COLO829 (cell line): ENCODE data around the gene ZNF620.
A peak's percentile ranks its signal among the peaks of the same experiment; 100 is the strongest.
"Not testable (repeated sequence)": the region's sequence is repeated elsewhere in the genome, so short reads cannot be mapped to it uniquely, and the experiment has no call there.

ENCODE experiments used
- DNase-seq: peaks from one replicate; pipeline ENCODE4 v3.0.0; 2012; ENCODE audit warnings: low spot score

ZNF620 gene

DNA sequence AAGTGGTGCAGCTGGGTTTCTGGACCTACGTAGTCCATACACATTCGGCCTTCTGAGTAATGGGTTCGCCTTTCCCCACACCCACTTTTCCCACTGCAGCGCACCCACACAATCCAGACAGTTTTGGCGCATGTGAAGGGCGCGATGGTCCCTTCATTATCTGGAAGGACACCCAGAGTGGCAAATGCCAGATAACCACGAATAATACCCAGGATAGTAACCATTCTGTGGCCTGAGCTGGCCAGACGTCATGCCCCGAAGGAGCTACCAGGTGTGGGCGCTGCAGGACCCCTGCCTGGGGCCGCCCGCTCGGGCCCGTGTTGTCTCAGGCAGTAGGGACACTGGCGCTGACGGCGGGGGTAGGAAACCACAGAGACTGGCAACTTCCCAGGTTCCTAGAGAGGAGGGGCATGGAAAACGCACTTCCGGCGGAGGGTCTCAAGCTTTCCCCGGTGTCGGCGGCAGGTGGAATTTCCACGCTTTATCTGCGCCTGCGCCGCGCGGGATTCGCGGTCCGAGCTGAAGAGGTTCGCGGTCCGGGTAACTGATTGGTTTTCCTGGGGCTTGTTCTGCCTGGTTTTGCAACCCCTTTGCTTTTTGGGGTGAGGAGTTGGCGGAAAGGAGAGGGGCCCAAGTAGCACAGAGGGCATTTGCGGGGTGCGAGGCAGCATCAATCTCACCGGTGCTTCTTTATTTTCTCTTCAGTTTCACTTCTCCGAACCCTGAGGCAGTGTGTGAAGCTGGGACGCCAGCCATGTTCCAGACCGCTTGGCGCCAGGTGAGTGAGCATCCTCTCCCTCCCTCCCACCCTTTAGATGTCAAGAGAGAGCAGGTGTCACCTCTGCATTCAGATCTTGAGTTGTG lies at the start of gene ZNF620:
TSS of gene ZNF620 (plus strand) at position 441 of the 864 bp plus-strand sequence. CDS start at position 755, 314 bp downstream.
- no peak for DNase-seq

- no peak for DNase-seq
Measured at GRCh38 chr3:40456279-40456939, 49.4 kb upstream of the ZNF620 start.

DNA sequence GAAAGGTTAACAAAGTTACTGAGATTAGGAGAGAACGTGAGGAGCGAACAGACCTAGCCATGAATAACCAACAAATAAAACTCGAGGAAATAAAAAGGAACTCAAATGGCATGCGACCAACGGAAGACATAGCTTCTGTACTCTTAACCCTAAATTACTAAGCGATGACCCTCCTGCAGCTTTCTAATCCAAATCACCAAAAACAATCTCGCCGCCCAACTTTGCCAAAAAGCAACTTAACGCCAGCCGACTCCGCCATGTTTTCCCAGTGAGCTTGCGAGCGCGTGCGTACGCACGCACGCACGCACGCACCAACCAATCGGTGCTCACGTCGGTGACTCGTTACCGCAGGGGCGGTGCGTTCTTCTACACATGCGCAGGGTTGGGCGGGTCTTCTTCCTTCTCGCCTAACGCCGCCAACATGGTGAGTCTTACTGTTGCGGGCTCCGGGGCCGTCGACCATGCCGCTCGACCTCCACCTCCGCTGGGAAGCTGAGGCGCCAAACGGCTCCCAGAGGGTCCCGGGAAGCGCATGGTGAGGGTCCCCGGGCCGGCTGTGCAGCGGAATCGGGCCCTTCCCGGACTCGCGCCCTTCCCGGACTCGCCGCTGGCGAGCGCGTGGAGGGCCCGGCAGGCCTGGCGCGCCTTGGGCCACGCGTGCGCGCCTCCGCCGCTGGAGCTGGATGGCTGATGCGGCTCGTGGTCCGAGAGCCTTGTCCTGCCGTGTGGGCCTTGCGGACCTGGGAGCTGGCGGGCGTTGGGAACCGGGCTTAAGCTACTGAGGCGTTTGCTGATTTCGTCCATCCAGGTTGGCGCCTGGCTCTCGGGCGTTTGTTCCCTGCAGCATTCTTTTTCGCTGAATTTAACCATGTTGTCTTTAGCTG lies 48.7 kb upstream of the ZNF620 start, which contains the start of gene RPL14:
TSS of gene RPL14 (plus strand) at position 400 of the 884 bp plus-strand sequence. CDS start at position 533, 133 bp downstream.
- peak; percentile 97 for DNase-seq

DNA sequence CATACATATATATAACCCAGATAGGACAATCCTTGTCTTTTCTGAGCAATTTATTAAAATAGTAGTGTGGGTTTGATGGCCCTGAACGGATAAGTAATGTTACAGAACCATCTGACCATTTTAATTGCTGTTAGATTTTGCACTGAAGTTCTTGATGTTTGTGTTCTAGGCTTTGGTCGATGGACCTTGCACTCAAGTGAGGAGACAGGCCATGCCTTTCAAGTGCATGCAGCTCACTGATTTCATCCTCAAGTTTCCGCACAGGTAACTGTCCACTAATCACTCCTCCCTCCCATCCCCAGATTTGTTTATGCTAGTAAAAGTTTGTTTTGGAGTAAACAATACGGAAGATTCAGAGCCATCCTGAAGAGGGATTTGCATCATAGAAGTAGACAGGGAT lies 47.4 kb upstream of the ZNF620 start:
- no peak for DNase-seq

GRCh38 chr3:40460481-40460880 lies 45.4 kb upstream of the ZNF620 start:
- DNase-seq, result not testable (repeated sequence)

GRCh38 chr3:40461161-40461560 lies 44.7 kb upstream of the ZNF620 start:
- DNase-seq, result no peak

- DNase-seq, result not testable (repeated sequence)
Measured at GRCh38 chr3:40462838-40463237, 43.0 kb upstream of the ZNF620 start.

GRCh38 chr3:40463579-40463978 lies 42.3 kb upstream of the ZNF620 start:
- DNase-seq, result no peak

DNA sequence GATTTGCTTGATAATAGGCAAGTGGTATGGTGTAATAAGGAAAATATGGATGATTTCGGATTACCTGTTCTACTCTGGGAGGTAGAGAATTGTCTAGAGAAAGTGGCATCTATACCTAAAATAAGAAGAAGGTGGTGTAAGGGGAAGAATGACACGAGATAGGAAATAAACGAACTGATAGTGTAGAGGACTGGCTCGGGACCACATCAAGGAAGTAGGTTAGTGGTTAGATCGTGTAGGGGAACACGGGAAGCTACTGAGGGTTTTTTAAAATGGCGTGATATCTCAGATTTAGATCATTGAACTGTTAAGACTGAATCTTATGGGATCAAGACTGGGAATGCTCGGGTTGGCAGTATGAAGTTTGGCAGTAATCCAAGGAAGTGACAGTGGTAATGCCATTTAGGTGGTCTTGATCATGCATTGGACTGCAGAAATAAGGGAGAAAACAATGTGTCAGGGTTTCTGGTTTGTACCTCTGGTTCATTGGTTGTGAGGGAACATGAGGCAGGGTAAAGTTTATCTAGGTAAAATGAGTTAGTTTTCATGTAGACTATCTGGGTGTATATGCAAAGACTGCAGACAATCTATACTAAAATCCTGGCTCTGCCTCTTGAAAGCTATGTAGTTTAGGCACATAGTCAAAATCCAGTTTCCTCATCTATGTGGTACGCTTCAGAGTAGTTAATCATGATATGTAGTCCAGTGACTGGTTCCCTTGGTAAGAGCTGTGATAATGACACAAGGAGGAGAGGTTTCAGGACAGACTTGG lies 41.3 kb upstream of the ZNF620 start:
- DNase-seq, result no peak

DNA sequence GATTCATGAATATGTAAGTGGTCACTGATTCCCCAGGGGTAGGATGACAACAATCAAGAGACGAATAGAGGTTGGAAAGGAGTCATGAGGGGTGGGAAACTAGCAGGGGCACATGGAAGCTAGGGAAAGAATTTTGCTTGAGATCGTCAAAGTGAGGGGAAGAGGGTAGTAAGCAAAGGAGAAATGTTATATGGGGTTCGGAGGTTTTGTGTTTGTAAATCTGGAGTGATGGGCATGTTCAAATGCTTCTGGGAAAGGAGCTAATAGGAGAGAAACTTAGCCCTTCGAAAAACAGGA lies 40.8 kb upstream of the ZNF620 start:
- no peak for DNase-seq

GRCh38 chr3:40465456-40465855 lies 40.4 kb upstream of the ZNF620 start:
- no peak for DNase-seq

DNA sequence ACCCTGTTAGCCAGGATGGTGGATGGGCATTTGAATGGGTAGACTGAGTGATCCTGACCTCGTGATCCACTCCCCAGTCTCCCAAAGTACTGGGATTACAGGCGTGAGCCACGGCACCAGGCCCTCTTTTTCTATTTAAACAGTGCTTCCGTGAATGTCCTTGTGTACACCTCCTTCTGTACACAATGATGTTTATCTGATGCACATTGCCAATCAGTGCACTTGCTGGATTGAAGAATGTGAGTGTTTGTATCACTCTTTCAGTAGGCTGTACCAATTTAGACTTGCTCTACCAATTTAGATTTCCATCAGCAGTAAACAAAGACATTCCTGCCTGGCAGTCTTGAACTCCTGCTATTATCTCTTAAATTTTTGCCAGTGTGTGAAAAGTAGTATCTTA lies 37.8 kb upstream of the ZNF620 start:
- no peak for DNase-seq

DNA sequence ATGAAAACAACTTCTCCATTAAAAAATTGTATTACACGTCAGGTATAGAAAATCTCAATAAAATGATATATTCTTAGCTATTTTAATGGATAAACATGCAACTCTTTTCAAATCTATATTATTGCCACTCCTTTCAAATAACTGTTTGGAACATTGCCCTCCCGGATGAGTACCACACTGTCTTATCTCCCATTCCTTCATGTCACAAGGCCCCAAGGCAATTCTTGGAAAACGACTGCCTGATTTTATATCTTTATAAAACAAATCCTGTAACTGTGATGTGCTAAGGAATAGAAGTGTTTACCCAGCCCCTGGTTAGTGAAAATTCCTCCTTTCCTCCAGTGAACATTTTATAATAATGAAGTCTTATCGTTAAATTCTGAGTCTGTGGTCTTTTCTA lies 35.1 kb upstream of the ZNF620 start:
- no peak for DNase-seq

GRCh38 chr3:40476478-40477470 lies 29.1 kb upstream of the ZNF620 start, which contains the start of gene ZNF619:
TSS of gene ZNF619 (plus strand) at chr3:40477122. CDS start at chr3:40477980, 858 bp downstream.
- DNase-seq, result peak; percentile 75

GRCh38 chr3:40477666-40478065 lies 28.2 kb upstream of the ZNF620 start:
- peak; percentile 24 for DNase-seq

DNA sequence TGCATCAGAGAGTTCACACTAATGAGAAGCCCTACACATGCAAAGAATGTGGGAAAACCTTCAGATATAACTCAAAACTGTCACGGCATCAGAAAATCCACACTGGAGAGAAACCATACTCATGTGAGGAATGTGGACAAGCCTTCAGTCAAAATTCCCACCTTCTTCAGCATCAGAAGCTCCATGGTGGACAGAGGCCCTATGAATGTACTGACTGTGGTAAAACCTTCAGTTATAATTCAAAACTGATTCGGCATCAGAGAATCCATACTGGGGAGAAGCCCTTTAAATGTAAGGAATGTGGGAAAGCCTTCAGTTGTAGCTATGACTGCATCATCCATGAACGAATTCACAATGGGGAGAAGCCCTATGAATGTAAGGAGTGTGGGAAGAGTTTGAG lies 18.7 kb upstream of the ZNF620 start:
- DNase-seq, result no peak

GRCh38 chr3:40490916-40491315 lies 14.9 kb upstream of the ZNF620 start:
- DNase-seq, result no peak

GRCh38 chr3:40494698-40495097 lies 11.1 kb upstream of the ZNF620 start:
- DNase-seq, result no peak

DNA sequence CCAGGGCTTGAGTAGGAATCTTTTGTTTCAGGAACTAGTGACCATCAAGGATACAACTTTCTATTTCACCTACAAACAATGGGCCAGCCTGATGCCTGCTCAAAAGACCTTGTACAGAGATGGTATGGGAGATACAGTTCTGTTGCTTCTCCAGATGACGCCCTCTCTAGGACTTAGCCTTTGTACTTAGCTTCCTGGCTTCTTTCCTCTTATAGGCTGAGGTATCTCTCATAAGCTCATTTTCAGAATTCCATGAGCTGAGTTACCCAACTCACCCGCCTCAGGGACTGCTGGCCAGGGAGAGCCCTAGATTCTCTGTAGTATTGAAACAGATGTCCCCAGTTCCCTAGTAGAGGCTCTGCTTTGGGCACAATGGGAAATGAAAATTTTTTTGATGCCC lies 8.6 kb upstream of the ZNF620 start:
- DNase-seq, result no peak

- DNase-seq, result no peak
Measured at GRCh38 chr3:40499952-40500351, 5.9 kb upstream of the ZNF620 start.
